ENCODE measurements around the gene AHDC1.
"Not testable (repeated sequence)": the region's sequence is repeated elsewhere in the genome, so short reads cannot be mapped to it uniquely, and the experiment has no call there.

AHDC1 gene

DNA sequence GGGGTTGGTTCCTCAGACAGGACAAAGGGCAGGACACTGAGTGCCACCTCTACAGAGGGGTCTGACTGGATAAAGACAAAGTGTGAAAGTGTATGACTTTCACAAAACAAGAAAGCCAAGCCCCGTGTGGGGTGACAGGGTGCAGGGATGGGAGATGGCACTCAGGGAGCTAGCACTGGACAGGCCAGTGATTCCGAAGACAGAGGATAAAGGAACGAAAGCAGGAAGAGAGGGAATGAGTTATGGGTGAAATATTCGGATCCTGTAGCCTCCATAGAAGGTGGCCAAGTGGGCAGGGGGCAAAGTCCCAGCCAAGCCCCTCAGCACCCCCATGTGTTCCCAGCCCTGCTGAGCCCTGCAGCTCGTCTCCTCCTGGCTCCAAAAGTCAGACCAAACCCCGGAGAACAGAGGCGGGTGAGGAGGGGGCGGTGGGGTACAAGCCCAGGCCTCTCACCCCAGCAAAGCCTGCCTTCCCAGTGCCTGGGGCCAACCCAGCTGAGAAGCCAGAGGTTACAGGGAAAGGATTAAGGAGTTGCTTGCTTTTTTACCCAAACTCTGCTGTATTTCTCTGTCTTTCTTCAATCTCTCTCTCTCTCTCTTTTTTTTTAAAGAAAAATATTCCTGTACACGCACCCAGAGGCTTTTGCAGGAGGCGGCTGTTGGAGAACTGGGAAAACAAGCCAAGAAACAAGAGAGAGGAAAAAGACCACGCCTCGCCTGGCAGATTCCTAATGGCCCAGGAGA lies 99.9 kb downstream of the AHDC1 start:
- DNase-seq (ENCODE audit: extremely low spot score, insufficient read length, low read depth): no peak

GRCh38 chr1:27503033-27503432 lies 100.9 kb downstream of the AHDC1 start:
- DNase-seq (ENCODE audit: extremely low spot score, insufficient read length, low read depth) (no peak), FAIRE-seq (no peak)

More for the DNA sequence above, 99.9 kb downstream of the AHDC1 start:
- no peak for FAIRE-seq

DNA sequence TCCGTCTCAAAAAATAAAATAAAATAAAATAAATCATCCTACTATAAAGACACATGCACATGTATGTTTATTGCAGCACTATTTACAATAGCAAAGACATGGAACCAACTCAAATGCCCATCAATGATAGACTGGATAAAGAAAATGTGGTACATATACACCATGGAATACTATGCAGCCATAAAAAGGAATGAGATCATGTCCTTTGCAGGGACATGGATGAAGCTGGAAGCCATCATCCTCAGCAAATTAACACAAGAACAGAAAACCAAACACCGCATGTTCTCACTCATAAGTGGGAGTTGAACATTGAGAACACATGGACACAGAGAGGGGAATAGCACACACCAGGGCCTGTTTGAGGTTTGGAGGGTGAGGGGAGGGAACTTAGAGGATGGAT lies 102.8 kb downstream of the AHDC1 start:
- not testable (repeated sequence) for FAIRE-seq; DNase-seq (ENCODE audit: extremely low spot score, insufficient read length, low read depth)

DNA sequence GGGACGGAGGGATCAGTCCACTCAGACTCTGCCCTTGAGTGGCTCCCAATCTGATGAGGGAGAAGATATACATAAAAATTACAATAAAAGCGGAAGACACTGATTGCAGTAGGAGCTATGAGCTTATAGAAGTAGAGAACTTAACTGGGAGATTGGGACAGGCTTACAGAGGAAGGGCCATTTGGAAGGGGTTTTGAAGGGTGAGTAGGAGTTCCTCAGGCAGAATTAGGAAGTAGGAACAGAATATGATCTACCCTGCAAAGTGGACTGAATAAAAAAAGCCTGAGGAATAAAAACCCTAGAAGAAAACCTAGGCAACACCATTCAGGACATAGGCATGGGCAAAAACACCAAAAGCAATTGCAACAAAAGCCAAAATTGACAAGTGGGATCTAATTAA lies 104.8 kb downstream of the AHDC1 start:
- DNase-seq (ENCODE audit: extremely low spot score, insufficient read length, low read depth) (no peak), FAIRE-seq (no peak)

GRCh38 chr1:27496604-27497155 lies 107.3 kb downstream of the AHDC1 start:
- DNase-seq (ENCODE audit: extremely low spot score, insufficient read length, low read depth) (no peak), FAIRE-seq (no peak)

DNA sequence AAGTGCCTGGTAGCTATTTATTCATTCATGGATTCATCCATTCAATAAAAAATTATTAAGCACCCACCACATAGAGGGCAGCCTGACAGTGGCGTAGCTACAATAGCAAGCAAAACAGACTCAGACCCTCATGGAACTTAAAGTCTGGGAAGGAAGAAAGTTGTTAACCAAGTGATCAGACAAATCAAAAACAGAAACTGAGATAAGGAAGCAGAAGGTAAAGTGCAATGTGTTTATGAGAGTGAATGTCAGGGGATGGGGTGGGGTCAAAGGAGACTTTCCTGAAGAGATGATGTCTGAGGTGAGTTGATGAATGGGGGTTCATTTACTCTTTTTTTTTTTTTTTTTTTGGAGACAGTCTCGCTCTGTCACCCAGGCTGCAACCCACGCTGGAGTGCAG lies 111.1 kb downstream of the AHDC1 start:
- FAIRE-seq (peak; percentile 26), DNase-seq (ENCODE audit: extremely low spot score, insufficient read length, low read depth) (no peak)

GRCh38 chr1:27491748-27492700 lies 111.9 kb downstream of the AHDC1 start:
- peak; percentile 74 for FAIRE-seq
- no peak for DNase-seq (ENCODE audit: extremely low spot score, insufficient read length, low read depth)

GRCh38 chr1:27489973-27490741 lies 113.8 kb downstream of the AHDC1 start, which contains the start of gene WASF2:
WASF2 (minus strand) TSS chr1:27490167; CDS start chr1:27428890, 61,277 bp downstream.
- peak; percentile 98 for FAIRE-seq
- peak; percentile 77 for DNase-seq (ENCODE audit: extremely low spot score, insufficient read length, low read depth)

GRCh38 chr1:27489501-27489972 lies 114.4 kb downstream of the AHDC1 start:
- FAIRE-seq: no peak
- DNase-seq (ENCODE audit: extremely low spot score, insufficient read length, low read depth): no peak

DNA sequence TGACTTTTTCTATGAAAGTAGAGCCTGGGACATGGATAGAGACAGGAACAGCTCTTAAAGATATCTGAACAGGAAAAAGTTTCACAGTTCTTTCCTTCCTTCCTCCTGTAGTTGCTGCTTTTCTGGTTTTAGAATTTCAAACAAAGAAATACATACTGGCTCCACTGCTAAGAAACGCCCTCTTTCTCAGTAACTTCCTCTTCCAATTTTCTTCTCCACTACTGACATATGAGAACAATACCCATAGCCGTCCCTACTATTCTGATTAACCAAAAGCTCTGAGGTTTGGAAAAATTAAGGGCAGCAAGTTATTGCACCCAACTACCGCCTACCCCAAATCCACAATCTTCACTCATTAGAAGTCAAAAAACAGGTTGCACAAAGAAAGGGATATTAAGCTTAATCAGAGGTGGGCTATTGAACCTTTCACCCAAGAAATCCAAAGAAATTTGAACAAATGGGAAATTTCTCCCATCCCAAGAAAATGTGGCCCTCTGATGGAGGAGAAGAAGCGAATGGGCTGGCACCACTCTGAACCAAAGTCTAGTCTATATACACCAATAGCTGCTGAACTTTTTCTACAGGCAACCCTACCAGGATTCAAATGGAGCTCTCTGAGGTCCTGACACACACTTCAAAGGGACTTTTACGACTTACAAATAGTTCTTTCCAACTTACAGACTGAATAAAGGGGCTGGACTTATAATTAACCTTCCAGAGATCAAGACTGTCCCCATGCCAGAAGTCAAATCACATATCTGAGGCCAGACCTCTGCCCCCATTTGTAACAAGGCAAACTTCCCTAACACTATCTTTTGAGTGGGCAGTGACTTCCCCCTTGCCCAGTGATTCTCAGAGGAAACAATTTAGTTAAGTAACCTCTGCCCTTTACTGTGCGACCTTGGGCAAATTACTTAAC lies 115.7 kb downstream of the AHDC1 start:
- no peak for DNase-seq (ENCODE audit: extremely low spot score, insufficient read length, low read depth)

DNA sequence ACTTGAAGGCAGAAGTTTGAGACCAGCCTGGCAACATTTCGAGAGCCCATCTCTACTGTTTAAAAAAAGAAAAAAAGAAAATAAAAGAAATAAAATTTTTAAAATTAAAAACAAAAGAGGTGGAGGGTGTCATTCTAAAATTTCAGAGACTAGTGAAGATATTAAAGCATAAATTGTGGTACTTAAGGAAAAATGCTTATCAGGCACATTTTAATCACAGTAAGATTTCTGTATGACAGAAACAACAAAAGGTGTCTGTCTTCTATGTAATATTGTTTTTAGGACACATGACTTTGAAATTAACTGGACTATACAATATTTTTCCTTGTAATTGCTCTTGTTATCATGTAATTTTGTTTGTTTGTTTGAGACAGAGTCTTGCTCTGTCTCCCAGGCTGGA lies 118.6 kb downstream of the AHDC1 start:
- no peak for FAIRE-seq

More for the DNA sequence above, 115.7 kb downstream of the AHDC1 start:
- peak; percentile 54 for FAIRE-seq

More for the DNA sequence above, 118.6 kb downstream of the AHDC1 start:
- DNase-seq (ENCODE audit: extremely low spot score, insufficient read length, low read depth): no peak
